SU-DHL-6 (cell line): Measurements from ENCODE around the gene FBXO10.

Experiments used
- EZH2phosphoT487 ChIP-seq: fragments of 200-600 bp; sonication (generic), shearing (Covaris generic); conservative IDR thresholded peaks from 2 replicates; pipeline ENCODE4 v1.6.1; 2018; ENCODE audit warnings: mild to moderate bottlenecking, antibody characterized with exemption, low read length, moderate library complexity, mixed read lengths
- TF ChIP-seq, protein P1 (sequence below): fragments of 200-600 bp; sonication (generic); IDR thresholded peaks from one replicate; pipeline ENCODE4 v1.5.1; 2017; ENCODE audit warnings: antibody characterized with exemption, mild to moderate bottlenecking, low read length, moderate library complexity; ENCODE audit not compliant: insufficient read depth, poor library complexity, severe bottlenecking

- no peak for TF ChIP-seq EZH2phosphoT487
- TF ChIP-seq, protein P1, sequence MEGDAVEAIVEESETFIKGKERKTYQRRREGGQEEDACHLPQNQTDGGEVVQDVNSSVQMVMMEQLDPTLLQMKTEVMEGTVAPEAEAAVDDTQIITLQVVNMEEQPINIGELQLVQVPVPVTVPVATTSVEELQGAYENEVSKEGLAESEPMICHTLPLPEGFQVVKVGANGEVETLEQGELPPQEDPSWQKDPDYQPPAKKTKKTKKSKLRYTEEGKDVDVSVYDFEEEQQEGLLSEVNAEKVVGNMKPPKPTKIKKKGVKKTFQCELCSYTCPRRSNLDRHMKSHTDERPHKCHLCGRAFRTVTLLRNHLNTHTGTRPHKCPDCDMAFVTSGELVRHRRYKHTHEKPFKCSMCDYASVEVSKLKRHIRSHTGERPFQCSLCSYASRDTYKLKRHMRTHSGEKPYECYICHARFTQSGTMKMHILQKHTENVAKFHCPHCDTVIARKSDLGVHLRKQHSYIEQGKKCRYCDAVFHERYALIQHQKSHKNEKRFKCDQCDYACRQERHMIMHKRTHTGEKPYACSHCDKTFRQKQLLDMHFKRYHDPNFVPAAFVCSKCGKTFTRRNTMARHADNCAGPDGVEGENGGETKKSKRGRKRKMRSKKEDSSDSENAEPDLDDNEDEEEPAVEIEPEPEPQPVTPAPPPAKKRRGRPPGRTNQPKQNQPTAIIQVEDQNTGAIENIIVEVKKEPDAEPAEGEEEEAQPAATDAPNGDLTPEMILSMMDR: no peak
Measured at GRCh38 chr9:37604296-37604695, 28.1 kb upstream of the FBXO10 start.
